Stimulated activated CD4-positive, alpha-beta T cell treated with anti-CD3 and anti-CD28 coated beads, Interleukin-15, amount 100 ng/mL, for 48 hours (primary cell): Measurements from ENCODE around the gene ANAPC16.
"Not testable (repeated sequence)": the region's sequence is repeated elsewhere in the genome, so short reads cannot be mapped to it uniquely, and the experiment has no call there.

ENCODE experiments used
- DNase-seq, 2 donors: peaks; one replicate each; pipeline ENCODE4 v3.0.0-alpha.2; 2020; ENCODE audit warnings: low read depth in 2 of 2

ANAPC16 gene

DNA sequence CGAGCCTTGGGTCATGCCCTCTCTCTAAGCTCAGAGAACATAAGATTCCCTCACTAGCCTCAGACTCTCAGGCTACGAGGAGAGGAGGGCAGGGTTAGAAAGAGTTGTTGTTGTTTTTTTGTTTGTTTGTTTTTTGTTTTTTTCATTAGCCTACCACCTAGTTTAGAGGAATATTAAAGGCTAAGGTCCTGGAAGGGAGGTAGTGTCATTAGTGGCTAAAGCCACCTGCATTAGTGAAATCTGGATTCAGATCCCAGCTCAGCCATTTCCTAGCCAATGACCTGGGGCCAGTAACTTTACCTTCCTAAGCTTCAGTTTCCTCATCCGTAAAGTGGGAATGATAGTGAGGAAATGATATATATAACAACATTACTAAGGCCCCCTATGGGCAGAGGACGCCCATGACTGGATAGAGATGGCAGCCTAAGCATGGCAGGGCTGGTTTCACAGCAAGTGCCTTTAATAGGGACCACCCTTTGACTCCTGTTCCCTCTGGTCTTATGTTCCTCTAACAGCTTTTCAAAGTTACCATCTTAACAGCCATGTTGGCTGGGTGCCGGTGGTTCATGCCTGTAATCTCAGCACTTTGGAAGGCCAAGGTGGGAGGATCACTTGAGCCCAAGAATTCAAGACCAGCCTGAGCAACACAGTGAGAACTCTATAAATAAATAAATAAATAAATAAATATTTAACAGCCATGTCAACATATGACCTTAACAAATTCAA, 63.0 kb downstream of the ANAPC16 start:
- DNase-seq: no peak

DNA sequence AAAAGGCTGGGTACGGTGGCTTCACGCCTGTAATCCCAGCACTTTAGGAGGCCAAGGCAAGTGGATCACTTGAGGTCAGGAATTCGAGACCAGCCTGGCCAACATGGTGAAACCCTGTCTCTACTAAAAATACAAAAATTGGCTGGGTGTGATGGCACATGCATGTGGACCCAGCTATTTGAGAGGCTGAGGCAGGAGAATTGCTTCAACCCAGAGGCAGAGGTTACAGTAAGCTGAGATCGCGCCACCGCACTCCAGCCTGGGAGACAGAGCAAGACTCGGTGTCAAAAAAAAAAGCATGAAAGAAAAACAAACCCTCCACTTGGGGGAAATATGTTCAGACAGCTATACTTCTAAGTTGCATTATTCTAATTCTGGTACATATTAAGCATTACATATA, 63.8 kb downstream of the ANAPC16 start:
- not testable (repeated sequence) for DNase-seq

DNA sequence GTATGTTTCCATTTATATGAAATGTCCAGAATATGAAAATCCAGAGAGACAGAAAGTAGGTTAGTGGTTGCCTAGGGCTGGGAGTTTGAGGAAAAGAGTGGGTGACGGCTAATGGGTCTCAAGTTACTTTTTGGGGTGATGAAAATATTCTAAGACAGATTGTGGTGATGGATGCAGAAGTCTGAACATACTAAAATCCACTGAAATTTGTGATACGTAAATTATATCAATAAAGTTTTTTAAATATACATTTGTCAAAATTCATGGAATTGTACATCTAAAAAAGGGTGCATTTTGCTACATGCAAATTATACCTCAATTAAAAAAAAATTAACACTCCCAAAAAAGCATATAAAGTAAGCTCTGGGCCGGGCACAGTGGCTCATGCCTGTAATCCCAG, 67.3 kb downstream of the ANAPC16 start:
- DNase-seq: no peak
